Loucy (cell line): Measurements from ENCODE around the gene KL.

ENCODE experiments used
- CTCF ChIP-seq: fragments of 200-600 bp; sonication (generic); conservative IDR thresholded peaks from 2 replicates; pipeline ENCODE4 v1.5.1; 2014; ENCODE audit warnings: mild to moderate bottlenecking, antibody characterized with exemption, low read length
- EZH2phosphoT487 ChIP-seq: fragments of 200-600 bp; IDR thresholded peaks from 2 replicates; pipeline ENCODE4 v1.6.1; 2018; ENCODE audit warnings: antibody characterized with exemption, mild to moderate bottlenecking, moderate library complexity, borderline replicate concordance

- no peak for TF ChIP-seq CTCF
- no peak for TF ChIP-seq EZH2phosphoT487
Observed at GRCh38 chr13:33015791-33016323, 366 bp upstream of the KL start.
